Measurements from ENCODE around the gene CGB2. TPM values are rescaled to one million over a fixed set of nuclear protein-coding genes. Genes with fewer than 3 reads are reported as not detected.
"Not testable (repeated sequence)": the region's sequence is repeated elsewhere in the genome, so short reads cannot be mapped to it uniquely, and the experiment has no call there.

The CGB2 gene
- total RNA-seq, 1 experiment from 2014 or later: 0.77 TPM

- H3K79me2 ChIP-seq (ENCODE audit: insufficient read depth, low read length): no peaks in the 10 kb centered on the region
- no peak overlapping the region for H3K4me2 ChIP-seq (ENCODE audit: insufficient read depth, insufficient read length, low read length)
- no peak overlapping the region for H4K5ac ChIP-seq (ENCODE audit: insufficient read length, low read depth, low read length)
- H3K36me3 Mint-ChIP-seq (ENCODE audit: insufficient read depth in 1 of 3, low read depth in 3 of 3): no peaks in the 10 kb centered on the region
- no peaks in the 10 kb centered on the region for H3K4me1 ChIP-seq (ENCODE audit: insufficient read depth, low read length)
- no CpG with 5 or more reads among the region's 17 CpGs for WGBS (ENCODE audit: extremely low coverage, insufficient read length, low lambda C conversion rate)
- no peak overlapping the region for H3K4ac ChIP-seq (ENCODE audit: low read depth, low read length)
- no peak overlapping the region for H3T11ph ChIP-seq (ENCODE audit: low read length)
- H2BK20ac ChIP-seq (ENCODE audit: low read depth, low read length, poor library complexity, severe bottlenecking): no peak overlapping the region
- no peak overlapping the region for H3K27ac ChIP-seq (ENCODE audit: insufficient read length, low read depth, low read length)
- no peak overlapping the region for H3K23ac ChIP-seq (ENCODE audit: insufficient read length, low read depth, low read length)
- no peak overlapping the region for H2BK12ac ChIP-seq (ENCODE audit: insufficient read length, low read depth, low read length)
- no peak overlapping the region for H4K91ac ChIP-seq (ENCODE audit: insufficient read length, low read depth, low read length)
- peaks cover 6 to 9% of the 10 kb centered on the region in 2 experiments for H3K4me1 Mint-ChIP-seq
- H3K79me1 ChIP-seq (ENCODE audit: insufficient read depth, low read depth, low read length, poor library complexity, severe bottlenecking): no peaks in the 10 kb centered on the region
- no peaks in the 10 kb centered on the region for H3K23me2 ChIP-seq (ENCODE audit: insufficient read length, low read depth, low read length, poor library complexity, severe bottlenecking)
- no peak overlapping the region for H2BK120ac ChIP-seq (ENCODE audit: low read depth, low read length, poor library complexity, severe bottlenecking)
- H3K56ac ChIP-seq (ENCODE audit: insufficient read length, low read depth, low read length): no peak overlapping the region
- H4K20me1 ChIP-seq (ENCODE audit: control insufficient read depth, insufficient read depth, insufficient read length): no peaks in the 10 kb centered on the region
- no peaks in the 10 kb centered on the region for H3K27me3 ChIP-seq (ENCODE audit: insufficient read depth, low read length)
- H3K18ac ChIP-seq (ENCODE audit: insufficient read length, low read depth, low read length): no peak overlapping the region
- no peak overlapping the region for H3K14ac ChIP-seq (ENCODE audit: insufficient read depth, low read length)
- no peak overlapping the region for H2AK5ac ChIP-seq (ENCODE audit: insufficient read length, low read length)
- H3K27me3 Mint-ChIP-seq (ENCODE audit: low read depth): peaks cover 25% of the 10 kb centered on the region
- TF ChIP-seq, protein P1, sequence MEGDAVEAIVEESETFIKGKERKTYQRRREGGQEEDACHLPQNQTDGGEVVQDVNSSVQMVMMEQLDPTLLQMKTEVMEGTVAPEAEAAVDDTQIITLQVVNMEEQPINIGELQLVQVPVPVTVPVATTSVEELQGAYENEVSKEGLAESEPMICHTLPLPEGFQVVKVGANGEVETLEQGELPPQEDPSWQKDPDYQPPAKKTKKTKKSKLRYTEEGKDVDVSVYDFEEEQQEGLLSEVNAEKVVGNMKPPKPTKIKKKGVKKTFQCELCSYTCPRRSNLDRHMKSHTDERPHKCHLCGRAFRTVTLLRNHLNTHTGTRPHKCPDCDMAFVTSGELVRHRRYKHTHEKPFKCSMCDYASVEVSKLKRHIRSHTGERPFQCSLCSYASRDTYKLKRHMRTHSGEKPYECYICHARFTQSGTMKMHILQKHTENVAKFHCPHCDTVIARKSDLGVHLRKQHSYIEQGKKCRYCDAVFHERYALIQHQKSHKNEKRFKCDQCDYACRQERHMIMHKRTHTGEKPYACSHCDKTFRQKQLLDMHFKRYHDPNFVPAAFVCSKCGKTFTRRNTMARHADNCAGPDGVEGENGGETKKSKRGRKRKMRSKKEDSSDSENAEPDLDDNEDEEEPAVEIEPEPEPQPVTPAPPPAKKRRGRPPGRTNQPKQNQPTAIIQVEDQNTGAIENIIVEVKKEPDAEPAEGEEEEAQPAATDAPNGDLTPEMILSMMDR (conservative IDR thresholded peaks at IDR 0.05): no peak
- no peak overlapping the region for H2AFZ ChIP-seq (ENCODE audit: low read length)
- H2BK5ac ChIP-seq (ENCODE audit: insufficient read length, low read length): no peak overlapping the region
- H3K9me3 Mint-ChIP-seq: no peaks in the 10 kb centered on the region
- H2BK15ac ChIP-seq (ENCODE audit: low read depth, low read length): no peak overlapping the region
- no peak overlapping the region for H3K4me3 Mint-ChIP-seq
- no peak overlapping the region; a peak in 1 of 7 replicates for H3K27ac Mint-ChIP-seq
- DNase-seq: no peak
- no peak overlapping the region for H3K9ac ChIP-seq (ENCODE audit: extremely low read depth, insufficient read length, low read length)
- H3K9me3 ChIP-seq (ENCODE audit: control insufficient read depth, low read depth, low read length): no peaks in the 10 kb centered on the region
- no peak overlapping the region for H4K8ac ChIP-seq (replicated peaks; ENCODE audit: insufficient read length, low read depth, low read length)
These were observed 10.5 kb downstream of the CGB2 start for GRCh38 chr19:49042177-49042576.

DNA sequence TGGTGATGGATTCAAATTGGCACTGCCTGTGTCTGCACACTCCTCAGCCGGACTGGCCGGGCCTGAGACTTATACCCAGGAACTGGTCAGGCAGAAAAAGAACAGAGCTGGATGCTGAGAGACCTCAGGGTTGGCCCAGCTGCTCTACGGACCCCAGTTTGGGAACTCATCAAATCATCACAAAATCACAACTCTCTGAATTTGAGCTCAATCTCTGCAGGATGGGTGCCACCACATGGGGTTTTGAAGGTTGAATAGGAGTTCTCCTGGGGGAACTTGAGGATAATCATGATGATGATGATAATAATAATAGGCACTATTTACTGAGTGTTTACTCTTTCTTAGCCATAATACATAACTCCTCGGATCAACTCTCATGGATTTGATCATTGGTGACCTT, 11.0 kb downstream of the CGB2 start:
- DNase-seq; H2BK20ac ChIP-seq (ENCODE audit: low read depth, low read length, poor library complexity, severe bottlenecking); H2BK12ac ChIP-seq (ENCODE audit: insufficient read length, low read depth, low read length); H3K4me3 Mint-ChIP-seq; H3K9ac ChIP-seq (ENCODE audit: extremely low read depth, insufficient read length, low read length); H4K8ac ChIP-seq (replicated peaks; ENCODE audit: insufficient read length, low read depth, low read length); H3K23me2 ChIP-seq (ENCODE audit: insufficient read length, low read depth, low read length, poor library complexity, severe bottlenecking); H3K36me3 Mint-ChIP-seq (ENCODE audit: insufficient read depth in 1 of 3, low read depth in 3 of 3); H3T11ph ChIP-seq (ENCODE audit: low read length); H2AK5ac ChIP-seq (ENCODE audit: insufficient read length, low read length); H4K5ac ChIP-seq (ENCODE audit: insufficient read length, low read depth, low read length); H2BK120ac ChIP-seq (ENCODE audit: low read depth, low read length, poor library complexity, severe bottlenecking); H3K23ac ChIP-seq (ENCODE audit: insufficient read length, low read depth, low read length); H3K56ac ChIP-seq (ENCODE audit: insufficient read length, low read depth, low read length); H3K27ac ChIP-seq (ENCODE audit: insufficient read length, low read depth, low read length); H3K4me2 ChIP-seq (ENCODE audit: insufficient read depth, insufficient read length, low read length); H2BK15ac ChIP-seq (ENCODE audit: low read depth, low read length); H3K79me1 ChIP-seq (ENCODE audit: insufficient read depth, low read depth, low read length, poor library complexity, severe bottlenecking); H3K14ac ChIP-seq (ENCODE audit: insufficient read depth, low read length); H2AFZ ChIP-seq (ENCODE audit: low read length); H3K4me1 ChIP-seq (ENCODE audit: insufficient read depth, low read length); H3K79me2 ChIP-seq (ENCODE audit: insufficient read depth, low read length); H3K27ac Mint-ChIP-seq; H3K9me3 ChIP-seq (ENCODE audit: control insufficient read depth, low read depth, low read length); H4K20me1 ChIP-seq (ENCODE audit: control insufficient read depth, insufficient read depth, insufficient read length); H4K91ac ChIP-seq (ENCODE audit: insufficient read length, low read depth, low read length); H3K27me3 ChIP-seq (ENCODE audit: insufficient read depth, low read length); H3K4ac ChIP-seq (ENCODE audit: low read depth, low read length); H3K18ac ChIP-seq (ENCODE audit: insufficient read length, low read depth, low read length); H2BK5ac ChIP-seq (ENCODE audit: insufficient read length, low read length); H3K9me3 Mint-ChIP-seq; H3K4me1 Mint-ChIP-seq: not testable (repeated sequence)
- H3K27me3 Mint-ChIP-seq (ENCODE audit: low read depth): peaks cover 25% of the 10 kb centered on the region
- no CpG with 5 or more reads among the region's 4 CpGs for WGBS (ENCODE audit: extremely low coverage, insufficient read length, low lambda C conversion rate)

All from H9 (cell line).